Stimulated activated CD4-positive, alpha-beta T cell treated with anti-CD3 and anti-CD28 coated beads, Interleukin-1b, Interleukin-23, amount 100 ng/mL, for 1 hour (primary cell): ENCODE data around the gene PLXDC2.

ENCODE experiments used
- DNase-seq, 2 donors: peaks; one replicate each; pipeline ENCODE4 v3.0.0-alpha.2; 2020; ENCODE audit warnings: low read depth in 2 of 2

Gene PLXDC2

DNA sequence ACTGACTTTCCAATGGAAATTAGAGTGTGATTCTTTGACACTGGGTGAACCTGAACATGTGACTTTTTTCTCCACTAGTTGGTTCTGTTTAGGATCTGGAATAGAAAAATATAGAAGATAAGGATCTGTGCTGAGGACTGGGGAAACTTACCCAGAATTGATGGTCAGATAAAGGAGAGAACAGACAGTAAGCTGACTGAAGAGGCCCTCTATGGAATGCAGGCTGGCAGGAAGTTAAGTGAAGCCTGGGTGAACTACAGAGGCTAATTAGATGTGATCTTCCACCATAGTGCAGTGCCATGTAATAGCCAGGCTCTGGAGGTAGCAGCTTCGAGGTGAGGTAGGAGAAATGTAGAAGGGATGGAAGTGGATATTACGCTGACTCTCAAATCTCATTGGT lies 455.3 kb downstream of the PLXDC2 start:
- DNase-seq: no peak

DNA sequence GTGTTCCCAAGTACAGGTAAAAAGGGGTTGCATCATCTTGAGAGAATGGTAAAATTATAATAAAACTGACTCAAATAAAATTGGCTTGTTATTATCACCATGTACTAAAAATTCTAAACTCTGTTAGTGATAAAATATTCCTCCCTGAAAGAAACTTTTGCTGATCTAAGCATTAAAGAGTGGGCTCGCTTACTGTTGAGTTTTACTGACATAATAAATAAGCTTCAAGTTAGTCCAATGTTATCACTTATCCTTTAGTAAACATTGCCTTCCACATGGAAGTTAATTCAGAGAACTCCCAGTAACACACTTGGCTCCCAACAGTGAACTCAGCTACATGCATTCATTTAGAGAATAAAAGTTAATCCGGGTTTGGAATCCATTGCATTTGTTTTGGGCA lies 456.4 kb downstream of the PLXDC2 start:
- no peak for DNase-seq

DNA sequence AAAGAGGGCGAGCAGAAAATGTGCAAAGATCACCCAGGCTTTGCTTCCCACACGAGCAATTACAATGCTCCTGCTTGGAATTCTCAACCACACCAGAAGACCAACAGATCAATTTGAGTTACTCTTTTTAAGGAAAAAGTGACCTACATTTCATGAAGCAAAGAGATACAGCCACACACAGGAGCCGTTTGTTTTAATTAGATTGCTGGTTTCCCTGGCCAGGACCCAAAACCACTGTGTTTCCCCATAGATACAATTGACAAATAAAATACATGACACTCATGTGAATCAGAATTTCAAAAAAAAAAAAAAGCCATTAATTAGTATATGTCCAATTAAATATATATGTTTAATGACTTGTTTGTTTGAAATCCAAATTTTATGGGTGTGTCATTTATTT lies 458.3 kb downstream of the PLXDC2 start:
- DNase-seq: no peak

DNA sequence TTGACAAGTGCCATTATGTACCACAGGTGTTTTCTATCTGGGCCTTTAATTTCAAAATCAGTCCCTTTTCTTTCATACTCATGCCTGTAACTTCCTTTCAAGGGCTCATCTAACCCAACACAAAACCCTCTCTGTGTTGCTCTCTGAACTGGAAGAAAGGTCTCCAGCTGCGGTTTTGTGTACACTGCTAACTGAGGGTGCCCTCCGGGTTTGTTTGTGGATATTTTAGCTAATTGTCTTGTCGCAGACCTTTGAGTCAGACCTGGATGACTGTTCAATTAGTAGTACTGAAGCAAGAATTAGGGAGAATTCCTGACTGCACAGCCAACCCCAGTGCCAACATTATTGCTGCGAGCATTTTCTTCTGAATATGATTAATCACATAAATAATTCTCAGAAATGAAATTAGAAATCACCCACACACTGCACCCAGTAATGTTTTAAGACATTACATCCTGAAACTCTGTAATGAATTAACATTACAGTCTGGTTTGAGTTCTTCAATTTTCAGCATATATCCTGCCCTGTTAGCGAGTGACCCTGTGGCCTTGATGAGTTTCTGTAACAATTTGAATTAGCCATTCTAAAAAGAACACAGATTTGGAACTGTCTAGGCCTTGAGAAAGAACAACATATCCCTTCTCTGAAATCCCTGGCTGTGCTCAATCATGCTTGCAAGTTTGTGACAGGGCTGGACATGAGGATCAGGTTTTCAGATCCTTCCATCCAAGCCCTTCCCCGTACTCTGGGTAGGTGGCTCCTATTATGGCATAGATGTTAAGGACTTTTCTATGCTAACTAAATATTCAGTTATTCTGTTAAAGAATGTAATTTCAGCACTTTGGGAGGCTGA lies 460.1 kb downstream of the PLXDC2 start:
- no peak for DNase-seq

DNA sequence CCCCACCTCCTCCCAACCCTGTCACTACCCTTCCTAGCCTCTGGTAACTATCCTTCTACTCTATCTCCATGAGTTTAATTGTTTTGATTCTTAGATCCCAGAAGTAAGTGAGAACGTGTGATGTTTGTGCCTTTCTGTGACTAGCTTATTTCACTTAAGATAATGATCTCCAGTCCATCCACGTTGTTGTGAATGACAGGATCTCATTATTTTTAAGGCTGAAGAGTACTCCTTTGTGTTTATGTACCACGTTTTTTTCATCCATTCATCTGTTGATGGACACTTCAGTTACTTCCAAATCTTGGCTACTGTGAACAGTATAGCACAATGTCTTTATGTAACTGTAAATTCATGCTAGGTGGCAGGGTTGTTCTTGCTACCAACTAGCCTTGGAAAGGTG lies 461.6 kb downstream of the PLXDC2 start:
- no peak for DNase-seq

DNA sequence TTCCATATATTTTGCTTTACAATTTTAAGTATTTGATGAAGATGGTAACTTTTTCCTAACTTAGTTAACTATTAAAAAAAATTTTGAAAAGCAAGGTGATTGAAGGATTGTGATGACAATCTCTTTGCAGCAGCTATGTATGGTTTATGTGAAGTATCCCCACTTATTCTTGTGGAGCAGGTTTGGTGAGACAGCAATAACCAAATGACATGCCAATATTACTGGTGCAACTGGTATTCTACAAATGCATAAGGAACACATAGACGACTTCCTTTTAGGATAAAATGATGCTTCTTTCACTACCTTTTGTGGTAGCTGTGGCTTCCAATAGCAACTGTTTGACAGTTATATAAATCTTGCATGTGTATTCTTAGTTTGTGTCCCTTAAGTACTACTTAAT lies 465.3 kb downstream of the PLXDC2 start:
- DNase-seq: no peak

DNA sequence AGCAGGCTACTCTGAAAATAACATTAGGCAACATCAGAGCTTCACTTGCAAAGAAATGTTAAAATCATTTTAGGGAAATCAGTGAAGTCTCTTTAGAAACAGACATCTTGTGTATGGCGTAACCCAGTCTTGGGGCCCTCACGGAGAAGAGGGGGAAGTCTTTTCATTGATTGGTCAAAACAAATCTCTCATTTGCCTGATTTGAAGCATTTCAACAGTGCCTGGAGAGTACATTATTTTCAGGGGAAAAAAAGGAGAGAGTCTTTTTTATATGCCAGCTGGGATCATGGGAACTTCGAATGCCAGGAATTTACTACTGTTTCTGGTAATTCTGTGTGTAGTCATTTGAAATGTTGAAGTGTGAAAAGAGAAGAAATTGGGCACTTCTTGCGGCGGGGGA lies 471.4 kb downstream of the PLXDC2 start:
- DNase-seq: no peak

DNA sequence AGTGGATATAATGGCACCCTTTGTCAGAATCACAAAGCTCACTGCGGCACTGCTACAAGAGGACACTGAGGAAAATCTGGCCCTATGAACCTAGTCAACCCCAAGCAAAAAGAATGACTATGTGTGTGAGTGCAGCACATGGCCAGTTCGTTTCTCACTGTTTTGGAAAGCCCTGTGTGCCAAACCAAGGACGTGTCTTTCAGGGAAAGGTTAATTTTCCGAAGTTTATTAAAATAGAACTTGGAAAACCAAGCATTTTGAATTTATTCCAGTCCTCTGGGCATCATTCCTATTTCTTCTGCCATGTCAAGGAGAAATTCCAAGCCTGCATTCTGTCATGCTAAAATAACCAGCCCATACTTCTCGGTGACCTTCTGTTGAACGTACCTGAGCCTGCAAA lies 471.8 kb downstream of the PLXDC2 start:
- no peak for DNase-seq

DNA sequence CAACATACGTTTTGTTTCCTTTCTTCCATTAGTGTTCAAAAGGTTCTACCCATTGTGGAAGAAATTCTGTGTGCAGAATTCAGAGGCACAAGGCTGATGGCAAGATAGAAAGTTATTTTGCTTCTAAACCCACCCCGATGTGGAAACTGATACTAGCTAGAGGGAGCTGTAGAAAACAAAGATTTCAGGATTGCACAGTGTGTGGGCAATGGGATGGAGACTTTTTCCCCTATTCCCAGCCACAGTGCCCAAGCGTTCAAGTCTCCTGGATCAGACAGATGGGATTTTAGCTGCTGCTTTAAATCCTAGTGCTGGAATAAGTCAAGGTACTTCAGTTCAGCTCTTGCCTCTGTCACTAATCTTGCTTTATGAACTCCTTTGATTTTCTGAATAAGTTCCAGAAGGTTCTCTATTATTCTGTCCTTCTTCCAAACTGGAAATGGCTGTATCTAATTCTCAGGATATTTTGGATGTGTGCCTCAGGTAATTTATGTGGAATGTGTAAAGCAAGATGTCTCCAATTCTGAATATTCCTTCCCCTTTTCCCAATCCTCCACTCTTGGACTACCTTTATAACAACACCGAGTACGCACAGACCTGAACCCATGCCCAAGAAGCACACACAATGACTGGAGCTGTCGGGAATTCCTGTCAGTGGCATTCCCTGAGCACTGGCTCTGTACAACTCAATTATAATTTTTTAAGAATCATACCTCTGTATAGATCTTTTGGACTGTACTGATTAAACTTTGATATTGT lies 473.0 kb downstream of the PLXDC2 start:
- DNase-seq: no peak

DNA sequence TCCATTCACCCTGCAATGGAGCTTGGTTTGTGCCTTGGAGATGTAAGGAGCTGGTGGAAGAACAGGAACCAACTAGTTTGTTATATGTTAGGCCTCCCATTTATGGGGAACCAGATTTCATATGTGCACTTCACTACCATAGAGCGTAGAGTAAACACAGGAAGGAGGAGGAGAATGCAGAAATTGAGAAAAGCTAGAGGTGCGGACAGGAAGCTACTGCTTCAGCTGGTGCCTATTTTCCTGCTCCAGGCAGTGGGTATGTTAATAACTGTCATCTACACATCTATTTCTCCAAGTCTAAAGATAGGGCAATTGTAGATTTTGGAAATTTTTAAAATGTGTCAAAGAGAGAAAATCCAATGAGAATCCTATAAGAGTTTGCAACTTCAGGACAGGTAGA lies 482.2 kb downstream of the PLXDC2 start:
- no peak for DNase-seq

DNA sequence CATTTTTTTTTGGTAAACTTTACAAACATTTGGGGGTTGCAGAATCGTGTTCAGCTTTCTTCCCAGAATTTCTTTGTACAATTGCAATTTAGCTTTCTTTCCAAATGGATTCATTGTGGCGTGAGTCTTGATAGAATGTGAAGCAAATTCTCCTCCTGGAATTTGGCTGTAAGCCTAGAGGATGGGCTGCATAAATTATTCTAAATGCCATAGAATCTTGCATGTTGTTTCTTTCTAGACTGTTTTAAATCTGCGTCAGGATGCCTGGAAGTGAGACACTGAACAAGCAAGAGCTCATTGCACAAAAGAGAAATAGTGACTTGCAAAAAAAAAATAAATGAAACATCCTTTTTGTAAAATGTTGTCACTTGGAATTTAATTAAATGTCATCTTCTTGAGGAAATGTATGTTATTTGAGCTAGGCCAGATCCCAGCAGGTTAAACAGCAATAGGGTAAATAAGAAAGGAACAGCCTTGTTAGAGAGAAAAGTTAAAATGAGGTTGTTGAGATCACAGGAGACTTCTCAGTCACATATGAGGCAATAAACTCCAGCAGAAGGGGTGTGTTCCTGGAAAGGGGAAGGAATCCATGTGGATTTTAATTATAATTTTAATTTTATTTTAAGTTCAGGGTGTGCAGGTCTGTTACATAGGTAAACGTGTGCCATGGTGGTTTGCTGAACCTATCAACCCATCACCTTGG lies 483.0 kb downstream of the PLXDC2 start:
- no peak for DNase-seq

DNA sequence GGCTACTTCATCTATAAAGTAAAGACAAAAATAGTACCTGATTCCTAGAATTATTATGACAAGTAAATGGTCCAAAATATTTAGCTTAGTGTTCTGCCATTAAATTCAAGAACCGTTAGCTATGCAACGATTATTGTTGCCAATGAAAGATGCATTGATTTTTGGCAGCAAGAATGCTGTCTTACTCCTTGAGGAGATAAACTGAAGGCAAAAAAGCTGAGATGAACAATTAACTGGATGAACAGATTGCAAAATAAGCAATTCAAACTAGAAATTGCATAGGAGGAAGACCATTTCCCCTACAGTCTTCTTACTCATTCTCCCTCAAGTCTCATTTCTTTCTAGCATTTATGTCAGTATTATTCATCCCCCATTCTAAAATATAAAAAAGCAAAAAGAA lies 484.5 kb downstream of the PLXDC2 start:
- DNase-seq: no peak

DNA sequence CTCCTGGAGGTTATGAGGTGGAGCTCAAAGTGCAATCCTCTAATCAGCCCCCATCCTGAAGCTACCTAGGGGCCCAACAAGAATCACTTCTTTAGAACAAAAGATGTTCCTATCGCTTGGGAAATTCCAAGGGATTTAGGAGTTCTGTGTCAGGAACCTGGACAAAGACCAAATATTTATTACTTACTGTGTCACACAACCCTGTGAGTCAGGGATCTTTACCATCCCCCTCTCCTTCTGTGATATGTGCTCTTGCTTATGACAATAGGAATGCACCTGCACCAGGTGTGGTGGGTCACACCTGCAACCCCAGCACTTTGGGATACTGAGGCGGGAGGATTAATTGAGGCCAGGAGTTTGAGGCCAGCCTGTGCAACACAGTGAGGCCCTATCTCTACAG lies 485.8 kb downstream of the PLXDC2 start:
- no peak for DNase-seq

DNA sequence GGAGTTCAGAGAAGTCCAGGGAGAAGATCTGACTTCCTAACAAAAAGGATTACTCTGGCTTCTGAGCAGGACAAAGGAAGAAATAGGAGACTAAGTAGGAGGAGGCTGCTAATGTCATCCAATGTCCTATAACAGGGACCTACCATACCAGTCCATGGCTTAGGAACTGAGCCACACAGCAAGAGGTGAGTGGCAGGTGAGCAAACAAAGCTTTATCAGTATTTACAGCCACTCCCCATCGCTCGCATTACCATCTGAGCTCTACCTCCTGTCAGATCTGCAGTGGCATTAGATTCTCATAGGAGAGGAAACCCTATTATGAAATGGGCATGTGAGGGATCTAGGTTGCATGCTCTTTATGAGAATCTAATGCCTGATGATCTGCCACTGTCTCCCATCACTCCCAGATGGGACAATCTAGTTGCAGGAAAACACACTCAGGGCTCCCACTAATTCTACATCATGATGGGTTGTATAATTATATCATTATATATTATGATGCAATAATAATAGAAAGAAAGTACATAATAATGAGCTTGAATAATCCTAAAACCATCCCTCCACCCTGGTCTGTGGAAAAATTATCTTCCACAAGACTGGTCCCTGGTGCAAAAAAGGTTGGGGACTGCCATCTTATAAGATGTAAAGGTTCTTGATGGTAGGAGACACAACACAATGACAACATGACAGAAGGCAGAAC lies 487.4 kb downstream of the PLXDC2 start:
- no peak for DNase-seq

DNA sequence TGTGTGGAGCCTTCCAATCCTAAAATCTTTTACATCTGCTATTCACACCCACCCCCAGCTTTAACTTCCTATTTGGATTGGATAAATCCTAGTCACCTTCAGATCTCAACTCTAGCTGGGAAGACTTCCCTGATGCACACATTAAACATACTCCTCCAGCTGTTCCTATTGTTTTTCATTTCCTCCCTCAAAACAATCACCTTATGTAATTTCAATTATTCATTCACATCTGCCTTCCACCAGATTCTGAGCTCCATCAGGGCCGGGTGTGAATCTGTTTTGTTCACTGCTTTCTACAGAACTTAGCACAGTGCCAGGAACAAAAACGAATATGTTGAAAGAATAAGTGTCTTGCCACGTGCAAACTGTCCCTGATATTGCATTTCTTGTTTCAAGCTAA lies 497.4 kb downstream of the PLXDC2 start:
- DNase-seq: no peak

DNA sequence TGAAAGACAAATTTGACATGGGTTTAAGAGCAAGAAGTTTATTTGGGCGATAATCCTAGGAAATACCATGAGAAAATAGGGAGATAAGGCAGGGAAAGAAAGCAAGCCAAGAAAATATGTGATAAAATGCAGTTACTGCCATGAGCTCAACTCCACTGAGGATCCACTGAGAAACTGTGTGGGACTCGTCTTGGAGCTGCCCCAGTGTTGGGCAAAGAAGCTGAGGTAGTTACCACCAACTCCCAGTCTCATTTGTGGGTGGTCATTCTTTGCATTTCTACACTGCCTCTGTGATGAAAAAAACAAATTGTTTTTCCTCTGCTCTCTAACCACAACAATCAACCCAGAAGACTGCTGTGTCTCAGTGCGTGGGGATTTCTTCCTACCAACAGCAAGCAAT lies 498.2 kb downstream of the PLXDC2 start:
- no peak for DNase-seq

DNA sequence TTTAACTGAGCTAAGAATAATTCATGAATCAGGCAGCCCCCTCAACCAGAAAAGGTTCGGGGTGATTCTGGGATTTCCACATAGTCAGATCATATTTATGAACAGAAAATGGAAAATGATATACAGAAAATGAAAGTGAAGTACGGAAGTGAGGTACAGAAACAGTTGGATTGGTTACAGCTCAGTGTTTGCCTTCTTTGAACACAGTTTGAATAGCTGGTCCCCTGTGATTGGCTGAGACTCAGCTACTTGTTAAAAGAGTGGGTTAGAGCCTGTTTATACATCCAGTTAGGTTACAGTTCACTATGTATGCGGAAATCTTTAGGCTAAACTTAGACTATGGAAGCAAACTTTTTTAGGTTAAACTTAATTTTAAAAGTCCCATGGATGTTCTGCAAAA lies 511.7 kb downstream of the PLXDC2 start:
- no peak for DNase-seq

DNA sequence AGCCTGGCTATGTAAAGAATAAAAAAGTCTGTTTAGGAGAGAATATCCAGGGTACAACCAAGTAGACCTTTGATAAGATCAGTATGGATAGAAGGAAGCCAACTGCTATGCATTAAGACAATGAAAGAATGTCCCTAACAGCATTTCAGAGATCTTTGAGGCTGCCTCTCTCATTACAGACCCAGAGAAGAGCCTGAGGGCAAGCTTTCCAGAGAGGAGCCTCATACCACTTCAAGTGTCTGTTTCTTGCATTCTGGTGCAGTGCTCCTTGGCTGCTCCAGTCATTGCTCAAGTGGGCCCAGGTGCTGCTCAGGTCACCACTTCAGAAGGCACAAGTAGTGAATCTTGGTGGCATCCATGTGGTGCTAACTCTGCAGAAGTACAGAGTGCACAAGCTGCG lies 514.0 kb downstream of the PLXDC2 start:
- DNase-seq: no peak

DNA sequence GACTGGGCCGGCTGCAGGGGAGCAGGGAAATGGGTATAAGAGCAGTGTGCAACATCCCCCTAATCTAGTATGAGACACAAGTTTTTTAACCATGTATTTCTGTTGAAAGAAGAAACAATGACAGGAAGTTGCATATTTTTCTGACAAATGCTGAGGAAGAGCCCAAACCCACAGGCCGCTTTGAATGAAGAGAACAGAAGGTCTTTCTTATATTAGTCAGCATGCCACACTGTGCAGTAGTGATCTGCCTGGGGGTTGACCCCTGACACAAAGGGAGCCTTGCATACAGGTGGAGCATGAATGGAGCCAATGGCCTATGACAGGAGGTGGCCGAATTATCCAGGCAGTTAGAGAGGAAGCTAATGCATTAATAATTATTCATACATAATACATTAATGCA lies 518.3 kb downstream of the PLXDC2 start:
- DNase-seq: no peak
